Common myeloid progenitor, CD34-positive (primary cell): ENCODE results near the gene TMCO1.
"Not testable (repeated sequence)": the region's sequence is repeated elsewhere in the genome, so short reads cannot be mapped to it uniquely, and the experiment has no call there.

Experiments
- CTCF ChIA-PET: fragments of 350-600 bp; sonication (Branson Sonifier 250); formaldehyde crosslinking; loops from one replicate; lab custom pipeline; 2021; ENCODE audit warnings: antibody characterized with exemption; lab: Charles Lee
- POLR2A ChIA-PET: fragments of 350-600 bp; sonication (Branson Sonifier 250); formaldehyde crosslinking; loops from one replicate; lab custom pipeline; 2021; ENCODE audit warnings: antibody characterized with exemption; lab: Charles Lee
- DNase-seq, 3 donors: peaks; one replicate each; pipeline versions ENCODE4 v3.0.0 to v3.0.0-alpha.2; 2013
- H3K27ac ChIP-seq, 2 experiments: 1 replicate in 1 of 2; 2 replicates in 1 of 2; pipeline ENCODE4 v1.7.0; 2013; ENCODE audit warnings: inconsistent platforms in 2 of 2, low read length in 2 of 2, mild to moderate bottlenecking in 2 of 2, low read depth in 1 of 2, moderate library complexity in 1 of 2; ENCODE audit not compliant: severe bottlenecking in 2 of 2, insufficient read depth in 1 of 2, poor library complexity in 1 of 2
- H3K27me3 ChIP-seq, 5 experiments: replicated peaks in 2 of 5; 1 replicate in 3 of 5; 2 replicates in 2 of 5; pipeline versions ENCODE4 v1.6.1 to v1.7.0; 2013; ENCODE audit warnings: low read length in 4 of 5, mild to moderate bottlenecking in 2 of 5, moderate library complexity in 2 of 5, inconsistent platforms in 1 of 5; ENCODE audit not compliant: insufficient read depth in 5 of 5, control insufficient read depth in 4 of 5
- H3K36me3 ChIP-seq, 4 experiments: 1 replicate in 2 of 4; 2 replicates in 2 of 4; pipeline versions ENCODE4 v1.6.1 to v1.7.0; 2013; ENCODE audit warnings: low read length in 3 of 4, control low read depth in 1 of 4, mild to moderate bottlenecking in 1 of 4; ENCODE audit not compliant: control insufficient read depth in 4 of 4, insufficient read depth in 4 of 4
- H3K4me1 ChIP-seq, 4 experiments: 1 replicate in 3 of 4; 2 replicates in 1 of 4; pipeline versions ENCODE4 v1.6.1 to v1.7.1; 2013; ENCODE audit warnings: low read length in 3 of 4, mild to moderate bottlenecking in 3 of 4, control low read depth in 1 of 4, inconsistent platforms in 1 of 4, moderate library complexity in 1 of 4; ENCODE audit not compliant: control insufficient read depth in 4 of 4, insufficient read depth in 4 of 4; ENCODE audit errors: control extremely low read depth in 1 of 4
- H3K4me3 ChIP-seq, 7 experiments: 1 replicate in 4 of 7; 2 replicates in 3 of 7; pipeline versions ENCODE4 v1.5.1 to v1.7.0; 2013; ENCODE audit warnings: mild to moderate bottlenecking in 7 of 7, low read length in 6 of 7, moderate library complexity in 6 of 7, inconsistent platforms in 2 of 7, low read depth in 2 of 7, control low read depth in 1 of 7; ENCODE audit not compliant: insufficient read depth in 4 of 7, control insufficient read depth in 1 of 7; ENCODE audit errors: extremely low read depth in 1 of 7
- H3K9me3 ChIP-seq, 5 experiments: 1 replicate in 4 of 5; 2 replicates in 1 of 5; pipeline versions ENCODE4 v1.6.1 to v1.7.1; 2013; ENCODE audit warnings: low read length in 4 of 5, mild to moderate bottlenecking in 2 of 5, inconsistent platforms in 1 of 5, low read depth in 1 of 5, moderate library complexity in 1 of 5; ENCODE audit not compliant: control insufficient read depth in 4 of 5, insufficient read depth in 2 of 5; ENCODE audit errors: control extremely low read depth in 1 of 5
- WGBS: methylation state at CpG from one replicate; pipeline ENCODE4 v1.1.5; 2013; ENCODE audit not compliant: insufficient coverage; 5-methylcytosine and 5-hydroxymethylcytosine counted together

TMCO1 gene

DNA sequence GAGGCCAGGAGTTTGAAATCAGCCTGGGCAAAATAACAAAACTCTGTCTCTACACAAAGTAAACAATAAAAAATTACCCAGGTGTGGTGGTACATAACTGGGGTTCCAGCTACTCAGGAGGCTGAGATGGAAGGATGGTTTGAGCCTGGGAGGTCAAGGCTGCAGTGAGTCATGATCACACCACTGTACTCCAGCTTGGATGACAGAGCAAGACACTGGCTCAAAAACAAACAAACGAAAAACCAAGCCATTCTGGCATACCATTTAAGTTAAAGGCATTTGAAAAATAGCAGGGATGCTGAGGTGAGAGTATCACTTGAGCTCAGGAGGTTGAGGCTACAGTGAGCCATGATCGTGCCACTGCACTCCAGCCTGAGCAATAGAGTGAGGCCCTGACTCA, 65.0 kb downstream of the TMCO1 start:
- H3K36me3 ChIP-seq = no peaks in the 10 kb centered on the region
- ChIA-PET POLR2A (no interaction called here), CTCF (interaction anchor here (0.6 to 1.8 kb wide), 2 partner anchors 13 to 20 kb away, joined by 3 to 4 read pairs; no protein-coding TSS in a partner anchor)
- peaks cover 0 to 8% (median 4%) of the 10 kb centered on the region in 4 experiments for H3K4me1 ChIP-seq
- no peaks in the 10 kb centered on the region for H3K9me3 ChIP-seq
- H3K4me3 ChIP-seq = no peak overlapping the region
- 100% methylated on average over 2 of the region's 2 CpGs for WGBS
- H3K27ac ChIP-seq = no peak overlapping the region
- H3K27me3 ChIP-seq = no peaks in the 10 kb centered on the region
- DNase-seq = no peak

DNA sequence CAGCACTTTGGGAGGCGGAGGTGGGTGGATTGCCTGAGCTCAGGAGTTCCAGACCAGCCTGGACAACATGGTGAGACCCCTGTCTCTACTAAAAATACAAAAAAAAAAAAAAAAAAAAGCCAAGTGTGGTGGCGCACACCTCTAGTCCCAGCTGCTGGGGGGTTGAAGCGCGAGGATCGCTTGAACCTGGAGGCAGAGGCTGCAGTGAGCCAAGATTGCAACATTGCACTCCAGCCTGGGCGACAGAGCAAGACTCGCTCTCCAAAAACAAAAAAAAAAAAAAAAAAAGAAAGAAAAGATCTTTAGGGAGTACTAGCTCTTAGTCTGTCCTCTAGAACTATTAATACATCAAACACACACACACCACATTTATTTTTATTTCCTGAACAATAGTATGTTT, 66.7 kb downstream of the TMCO1 start:
- H3K36me3 ChIP-seq, H3K27ac ChIP-seq, H3K9me3 ChIP-seq, H3K27me3 ChIP-seq, DNase-seq, POLR2A ChIA-PET, H3K4me3 ChIP-seq: not testable (repeated sequence)
- H3K4me1 ChIP-seq = peaks cover 6 to 18% (median 12%) of the 10 kb centered on the region in 4 experiments
- CTCF ChIA-PET = interaction anchor here (0.6 to 1.6 kb wide), 3 partner anchors 10 to 16 kb away, joined by 3 to 5 read pairs (median 4); no protein-coding TSS in a partner anchor
- WGBS = no CpG with 5 or more reads among the region's 7 CpGs

DNA sequence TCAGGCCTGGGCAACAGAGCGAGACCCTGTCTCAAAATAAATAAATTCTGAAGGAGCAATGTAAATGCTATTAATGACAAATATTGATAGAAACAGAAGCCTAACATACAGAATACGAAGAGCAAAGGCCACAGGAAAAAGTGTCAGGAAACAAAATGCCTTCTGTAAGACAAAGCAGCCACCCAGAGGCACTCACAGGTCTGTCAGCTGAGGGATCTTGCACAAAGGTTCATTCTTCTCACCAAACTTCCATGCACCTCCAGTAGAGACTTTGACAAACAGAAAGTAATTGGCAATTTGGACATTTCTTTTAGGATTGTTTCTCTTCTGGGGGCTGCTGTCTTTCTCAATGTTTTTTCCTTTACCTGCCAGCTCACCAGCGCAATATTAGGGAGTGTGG, 69.1 kb downstream of the TMCO1 start:
- no peak overlapping the region for H3K27ac ChIP-seq
- H3K36me3 ChIP-seq = no peaks in the 10 kb centered on the region
- ChIA-PET POLR2A (no interaction called here), CTCF (interaction anchor here (0.9 to 2.2 kb wide), 2 partner anchors 38 to 100 kb away, joined by 3 to 7 read pairs; no protein-coding TSS in a partner anchor)
- WGBS = no CpG with 5 or more reads among the region's 3 CpGs
- peak overlapping the region in 1 of 7 experiments; percentile 92 for H3K4me3 ChIP-seq
- H3K4me1 ChIP-seq = peaks cover 10 to 30% (median 22%) of the 10 kb centered on the region in 4 experiments
- H3K27me3 ChIP-seq = no peaks in the 10 kb centered on the region
- no peaks in the 10 kb centered on the region for H3K9me3 ChIP-seq
- peak in 2 of 3 donors; percentile 17 to 36 for DNase-seq

DNA sequence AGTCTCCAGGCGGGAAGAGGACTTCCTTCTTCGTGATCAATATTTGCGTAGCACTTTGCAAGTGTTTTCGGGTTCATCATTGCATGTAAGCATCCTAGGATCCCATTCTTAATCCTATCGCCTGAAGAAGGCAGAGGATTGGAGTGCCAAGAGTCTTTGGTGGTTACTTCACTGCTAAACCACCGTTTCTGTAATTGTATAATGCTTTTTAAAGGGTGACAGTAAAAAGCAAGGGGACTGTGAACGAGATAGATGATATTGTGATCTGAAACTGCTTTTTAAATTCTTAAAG, 70.0 kb downstream of the TMCO1 start:
- Histone ChIP-seq H3K4me1 (peaks cover 10 to 30% (median 22%) of the 10 kb centered on the region in 4 experiments), H3K36me3 (peaks cover 0 to 2% (median under 1%) of the 10 kb centered on the region in 4 experiments), H3K4me3 (peak overlapping the region in 6 of 7 experiments; percentile 87 to 98 (median 92)), H3K27me3 (no peaks in the 10 kb centered on the region), H3K9me3 (no peaks in the 10 kb centered on the region), H3K27ac (peak overlapping the region; percentile 9 to 87)
- 0% methylated on average over 2 of the region's 7 CpGs for whole genome bisulfite sequencing
- ChIA-PET POLR2A (interaction anchor here (0.6 kb wide), 1 partner anchor 152 kb away, joined by 3 read pairs; no protein-coding TSS in a partner anchor), CTCF (interaction anchor here (2.2 kb wide), 2 partner anchors 13 to 99 kb away, joined by 7 to 11 read pairs; no protein-coding TSS in a partner anchor)
- DNase-seq = no peak

DNA sequence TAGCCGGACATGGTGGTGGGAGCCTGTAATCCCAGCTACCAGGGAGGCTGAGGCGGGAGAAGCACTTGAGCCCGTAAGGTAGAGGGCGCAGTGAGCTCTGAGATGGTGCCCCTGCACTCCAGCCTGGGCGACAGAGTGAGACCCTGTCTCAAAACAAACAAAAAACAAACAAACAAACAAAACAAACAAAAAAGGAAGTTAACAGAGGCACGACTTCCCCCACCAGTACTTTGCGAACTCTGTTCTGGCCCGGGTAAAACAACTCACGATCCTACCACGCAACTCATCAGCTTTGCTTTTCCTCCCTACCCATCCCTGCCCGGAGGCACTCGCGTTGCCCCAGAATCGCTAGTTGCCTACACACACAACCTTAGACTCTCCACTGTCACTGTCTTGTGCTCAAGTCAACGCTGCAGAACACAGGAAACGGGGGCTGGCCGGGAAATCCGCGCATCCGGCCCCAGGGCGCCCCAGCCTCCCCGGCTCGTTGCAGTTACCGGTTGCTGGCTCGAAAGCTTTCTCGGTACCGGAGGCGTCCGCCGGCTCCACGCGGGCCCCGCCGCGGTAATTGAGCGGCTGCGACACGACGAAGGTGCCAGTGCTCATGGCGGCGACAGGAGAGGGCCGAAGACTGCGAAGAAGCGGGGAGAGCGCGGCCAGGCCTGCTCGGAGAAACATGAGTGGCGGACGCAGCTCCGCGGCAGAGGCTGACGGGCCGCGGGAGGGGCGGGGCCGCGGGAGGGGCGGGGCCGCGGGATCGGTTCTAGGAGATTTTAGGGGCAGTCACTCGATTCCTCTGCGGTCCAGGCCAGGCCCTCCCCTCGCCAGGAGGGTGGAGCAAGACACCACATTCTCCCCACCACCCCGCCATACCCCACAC, 70.5 kb downstream of the TMCO1 start, which contains the start of gene ALDH9A1:
TSS of gene ALDH9A1 (minus strand) at position 682 of the 880 bp plus-strand sequence. CDS start at position 678, 4 bp downstream.
- Histone ChIP-seq H3K36me3 (peaks cover 0 to 2% (median under 1%) of the 10 kb centered on the region in 4 experiments), H3K27ac (peak within 1 kb of the TSS; percentile 66 to 87), H3K4me1 (peaks cover 10 to 30% (median 22%) of the 10 kb centered on the region in 4 experiments), H3K4me3 (peak within 1 kb of the TSS; percentile 87 to 99 (median 93)), H3K9me3 (no peaks in the 10 kb centered on the region), H3K27me3 (no peaks in the 10 kb centered on the region)
- under 1% methylated on average over 61 of the region's 65 CpGs for WGBS
- peak; percentile 89 to 90 (median 90) for DNase-seq
- CTCF ChIA-PET = interaction anchor here (0.7 to 2.2 kb wide), 10 partner anchors 12 to 226 kb away, joined by 3 to 11 read pairs (median 4); partner anchors contain the start of gene TMCO1
- POLR2A ChIA-PET = interaction anchor here (0.6 to 0.9 kb wide), 4 partner anchors 71 to 153 kb away, joined by 3 to 4 read pairs (median 3); partner anchors contain the start of gene TMCO1

DNA sequence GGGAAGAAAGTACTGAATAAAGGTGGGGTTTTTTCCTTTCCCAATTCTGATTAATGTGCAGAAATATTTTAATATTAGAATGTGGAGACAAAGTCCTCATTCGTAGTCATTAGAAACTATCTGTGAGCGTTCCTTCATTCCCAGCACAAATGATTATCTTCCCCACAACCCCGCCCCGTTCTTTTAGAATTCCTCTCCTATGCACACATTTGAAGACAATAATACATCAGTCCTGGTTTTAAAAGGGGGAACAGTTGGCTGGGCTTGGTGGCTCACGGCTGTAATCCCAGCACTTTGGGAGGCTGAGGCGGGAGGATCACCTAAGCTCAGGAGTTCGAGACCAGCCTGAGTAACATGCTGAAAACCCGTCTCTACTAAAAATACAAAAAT, 71.2 kb downstream of the TMCO1 start:
- ChIA-PET CTCF (interaction anchor here (0.7 to 2.2 kb wide), 10 partner anchors 11 to 227 kb away, joined by 3 to 11 read pairs (median 4); partner anchors contain the start of gene TMCO1), POLR2A (interaction anchor here (0.7 to 0.9 kb wide), 2 partner anchors 72 to 99 kb away, joined by 3 to 4 read pairs; partner anchors contain the start of gene TMCO1)
- Histone ChIP-seq H3K36me3 (peaks cover 0 to 2% (median under 1%) of the 10 kb centered on the region in 4 experiments), H3K4me3 (peak overlapping the region in 6 of 7 experiments; percentile 87 to 98 (median 92)), H3K27me3 (no peaks in the 10 kb centered on the region), H3K9me3 (no peaks in the 10 kb centered on the region), H3K4me1 (peaks cover 10 to 30% (median 22%) of the 10 kb centered on the region in 4 experiments), H3K27ac (peak overlapping the region in 1 of 2 experiments; percentile 87)
- DNase-seq = no peak
- WGBS = no CpG with 5 or more reads among the region's 8 CpGs
